ENCODE results near the gene NPLOC4. TPM values are rescaled to one million over a fixed set of nuclear protein-coding genes. Genes with fewer than 3 reads are reported as not detected.

The NPLOC4 gene
- total and polyA plus RNA-seq, 2 of the 8 experiments (the other 6 are each of a cell fraction or from before 2014, with no cell fraction given), result 70.7 to 92.7 TPM

DNA sequence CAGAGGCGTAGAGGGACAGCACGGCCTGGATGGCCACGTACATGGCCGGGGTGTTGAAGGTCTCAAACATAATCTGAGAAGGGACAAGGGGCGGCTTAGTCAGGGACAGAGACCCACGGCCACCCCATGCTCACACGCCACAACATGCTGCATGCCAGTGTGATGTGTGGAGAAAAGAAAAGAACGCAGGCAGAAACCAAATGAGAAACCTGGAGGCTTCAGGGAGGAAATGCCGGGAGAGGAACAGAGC, 125.4 kb downstream of the NPLOC4 start:
- Histone ChIP-seq H4K91ac (replicated peaks; ENCODE audit: insufficient read length, low read length) (no peak overlapping the region), H3K4me1 (replicated peaks in 1 of 4; ENCODE audit: control insufficient read depth in 3 of 4, insufficient read depth in 4 of 4, low read length in 3 of 4) (peaks cover 0 to 14% (median 7%) of the 10 kb centered on the region in 4 experiments; a peak in 5 of 7 replicates), H4K20me1 (replicated peaks in 1 of 2; ENCODE audit: control insufficient read depth in 1 of 2, insufficient read depth in 2 of 2, low read length in 2 of 2) (peaks cover 23 to 29% of the 10 kb centered on the region in 2 experiments), H3K14ac (ENCODE audit: insufficient read length) (no peak overlapping the region), H3K4me3 (ENCODE audit: extremely low read depth in 1 of 4, insufficient read depth in 2 of 4, low read depth in 3 of 4, low read length in 4 of 4) (peak overlapping the region; percentile 75 to 93 (median 90)), H3K4ac (replicated peaks; ENCODE audit: insufficient read length, low read depth, low read length) (no peak overlapping the region), H3K4me2 (ENCODE audit: insufficient read depth in 1 of 2, low read depth in 2 of 2, low read length in 2 of 2) (peak overlapping the region; percentile 97 to 98), H2BK12ac (ENCODE audit: low read depth, low read length) (no peak overlapping the region), H3K36me3 (ENCODE audit: control insufficient read depth in 2 of 4, insufficient read depth in 4 of 4, low read length in 3 of 4) (peaks cover 19 to 37% (median 31%) of the 10 kb centered on the region in 4 experiments; a peak in 7 of 8 replicates), H3K27me3 (replicated peaks in 1 of 4; ENCODE audit: control insufficient read depth in 3 of 4, extremely low read depth in 1 of 4, insufficient read depth in 3 of 4, low read length in 3 of 4) (no peaks in the 10 kb centered on the region), H2BK20ac (ENCODE audit: low read length) (no peak overlapping the region), H3K23ac (ENCODE audit: insufficient read length) (no peak overlapping the region), H2BK15ac (ENCODE audit: low read length) (no peak overlapping the region), H2BK120ac (replicated peaks; ENCODE audit: low read depth, low read length) (no peak overlapping the region), H3K56ac (replicated peaks; ENCODE audit: insufficient read length, low read depth, low read length) (no peak overlapping the region), H3K9ac (replicated peaks in 1 of 4; ENCODE audit: extremely low read depth in 1 of 4, low read depth in 3 of 4, low read length in 3 of 4) (peak overlapping the region; percentile 56 to 96 (median 85)), H4K8ac (ENCODE audit: extremely low read depth, insufficient read depth, low read length) (no peak overlapping the region), H3K9me3 (ENCODE audit: insufficient read depth in 2 of 2, low read depth in 1 of 2, low read length in 1 of 2) (no peaks in the 10 kb centered on the region), H3K79me2 (ENCODE audit: control insufficient read depth in 1 of 2, insufficient read depth in 2 of 2, low read length in 2 of 2) (peaks cover 24 to 44% of the 10 kb centered on the region in 2 experiments), H3K18ac (ENCODE audit: extremely low read depth, low read length) (no peak overlapping the region), H2BK5ac (ENCODE audit: low read depth, low read length) (peak overlapping the region; percentile 75; the same call in 1 of the 2 replicates), H3K23me2 (ENCODE audit: low read depth, low read length) (peaks cover 25% of the 10 kb centered on the region), H2AK5ac (ENCODE audit: low read depth, low read length) (no peak overlapping the region), H3K79me1 (ENCODE audit: low read depth, low read length) (peaks cover 19% of the 10 kb centered on the region), H2AFZ (ENCODE audit: low read length) (no peak overlapping the region), H3K27ac (ENCODE audit: low read depth, low read length) (peak overlapping the region; percentile 82; the same call in 1 of the 2 replicates), H4K5ac (ENCODE audit: insufficient read length, low read depth, low read length) (no peak overlapping the region)
- WGBS, 2 experiments (ENCODE audit: extremely low coverage in 1 of 2, insufficient coverage in 1 of 2, insufficient read length in 1 of 2, insufficient replicate concordance in 2 of 2, low coverage in 1 of 2, low lambda C conversion rate in 2 of 2, missing lambda C conversion rate in 1 of 2), result 14% methylated on average over 9 of the region's 9 CpGs; no CpG with 5 or more reads in 1 of the 2 experiments
- FAIRE-seq (no peak), DNase-seq (ENCODE audit: low read depth in 1 of 2, low spot score in 2 of 2) (no peak)
- CTCF ChIA-PET (ENCODE audit: partially characterized antibody), result interaction anchor here (0.9 to 1.3 kb wide), 2 partner anchors 71 to 257 kb away, joined by 3 read pairs; no protein-coding TSS in a partner anchor
- POLR2A ChIA-PET (ENCODE audit: partially characterized antibody), result interaction anchor here (0.6 to 35.8 kb wide), 17 partner anchors 5 to 419 kb away, joined by 3 to 1004 read pairs (median 7); partner anchors contain the start of genes ACTG1, BAHCC1, FAAP100 and FSCN2
- TF ChIP-seq SP2 (IDR thresholded peaks at IDR 0.05; ENCODE audit: low read length) (no peak), FOSL1 (IDR thresholded peaks at IDR 0.05; ENCODE audit: insufficient read depth, low read depth, low read length) (no peak), PHF8 (conservative IDR thresholded peaks at IDR 0.05; ENCODE audit: low read depth, low read length) (0 out of 2 replicates have a peak, but pooled peaks have one; percentile 18), RXRA (IDR thresholded peaks at IDR 0.05; ENCODE audit: insufficient read depth, low read depth, low read length) (no peak), POLR2A (IDR thresholded peaks at IDR 0.05; ENCODE audit: control extremely low read depth in 1 of 2, low read depth in 2 of 2, low read length in 2 of 2) (no peak), HDAC6 (IDR thresholded peaks at IDR 0.05; ENCODE audit: low read depth, low read length) (no peak), SAP30 (IDR thresholded peaks at IDR 0.05; ENCODE audit: insufficient read depth, insufficient replicate concordance, low read length) (no peak), BRCA1 (IDR thresholded peaks at IDR 0.05; ENCODE audit: low read depth, low read length) (no peak), KDM1A (IDR thresholded peaks at IDR 0.05; ENCODE audit: borderline replicate concordance, low read length) (no peak), TAF7 (optimal IDR thresholded peaks at IDR 0.05; ENCODE audit: borderline replicate concordance, low read depth, low read length) (peak; percentile 13), RAD21 (IDR thresholded peaks at IDR 0.05 in 1 of 2, conservative IDR thresholded peaks at IDR 0.05 in 1 of 2; ENCODE audit: low read depth in 2 of 2, low read length in 2 of 2) (no peak), YY1 (IDR thresholded peaks at IDR 0.05; ENCODE audit: low read depth, low read length) (no peak), SP1 (IDR thresholded peaks at IDR 0.05; ENCODE audit: low read depth, low read length) (no peak)
- TF ChIP-seq, protein P1, sequence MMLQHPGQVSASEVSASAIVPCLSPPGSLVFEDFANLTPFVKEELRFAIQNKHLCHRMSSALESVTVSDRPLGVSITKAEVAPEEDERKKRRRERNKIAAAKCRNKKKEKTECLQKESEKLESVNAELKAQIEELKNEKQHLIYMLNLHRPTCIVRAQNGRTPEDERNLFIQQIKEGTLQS (IDR thresholded peaks at IDR 0.05; ENCODE audit: insufficient read depth, low read depth, low read length), result no peak

All from H1 (cell line).